Measurements from ENCODE around the gene OR6C6.
"Not testable (repeated sequence)": the region's sequence is repeated elsewhere in the genome, so short reads cannot be mapped to it uniquely, and the experiment has no call there.

Gene OR6C6

DNA sequence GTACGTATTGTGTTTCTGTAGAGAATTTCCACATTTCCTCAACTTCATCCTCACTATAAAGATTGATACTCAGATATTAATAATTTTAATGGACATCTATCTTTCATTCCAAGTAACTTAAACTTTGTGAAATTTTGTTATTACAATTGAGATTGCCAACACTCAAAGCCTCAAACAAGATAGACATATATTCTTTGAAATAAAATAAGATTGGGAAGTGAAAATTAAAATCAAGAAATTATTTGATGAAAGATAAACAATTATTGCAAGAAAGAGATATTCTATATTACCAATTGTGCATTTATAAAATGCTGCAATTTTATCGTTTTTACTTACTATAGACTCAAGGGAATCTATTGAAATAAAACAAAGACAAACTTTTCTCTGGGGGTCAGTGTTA lies at the start of gene OR6C6:
TSS of gene OR6C6 (minus strand) at position 101 of the 400 bp plus-strand sequence. CDS start 1,337 bp downstream, outside the sequence.
- DNase-seq (ENCODE audit: low spot score), result no peak

GRCh38 chr12:55336002-55336401 lies 39.6 kb upstream of the OR6C6 start:
- no peak for DNase-seq (ENCODE audit: low spot score)

- DNase-seq (ENCODE audit: low spot score), result no peak
Measured at GRCh38 chr12:55330446-55330845, 34.1 kb upstream of the OR6C6 start, which contains the start of gene OR6C3. TSS of gene OR6C3 (plus strand) at chr12:55330746. CDS start at chr12:55331701, 955 bp downstream.

DNA sequence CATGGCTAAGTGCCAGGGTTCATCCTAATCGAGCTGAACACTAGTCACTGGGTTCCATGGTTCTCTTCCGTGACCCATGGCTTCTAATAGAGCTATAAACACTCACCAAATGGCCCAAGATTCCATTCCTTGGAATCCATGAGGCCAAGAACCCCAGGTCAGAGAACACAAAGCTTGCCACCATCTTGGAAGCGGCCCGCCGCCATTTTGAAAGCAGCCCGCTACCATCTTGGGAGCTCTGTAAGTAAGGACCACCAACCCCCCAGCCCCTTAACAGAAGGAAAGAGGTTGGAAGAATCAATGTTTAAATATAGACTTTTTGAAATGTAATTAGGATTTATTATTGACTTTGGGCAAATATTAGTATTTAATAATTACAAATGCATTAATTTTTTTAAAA lies 29.4 kb upstream of the OR6C6 start:
- DNase-seq (ENCODE audit: low spot score), result not testable (repeated sequence)

GRCh38 chr12:55320201-55320600 lies 23.8 kb upstream of the OR6C6 start:
- DNase-seq (ENCODE audit: low spot score), result no peak

GRCh38 chr12:55314043-55314442 lies 17.7 kb upstream of the OR6C6 start, which contains the start of gene OR6C1:
TSS of gene OR6C1 (plus strand) at chr12:55314343. CDS start at chr12:55320600, 6,257 bp downstream.
- DNase-seq (ENCODE audit: low spot score), result no peak

DNA sequence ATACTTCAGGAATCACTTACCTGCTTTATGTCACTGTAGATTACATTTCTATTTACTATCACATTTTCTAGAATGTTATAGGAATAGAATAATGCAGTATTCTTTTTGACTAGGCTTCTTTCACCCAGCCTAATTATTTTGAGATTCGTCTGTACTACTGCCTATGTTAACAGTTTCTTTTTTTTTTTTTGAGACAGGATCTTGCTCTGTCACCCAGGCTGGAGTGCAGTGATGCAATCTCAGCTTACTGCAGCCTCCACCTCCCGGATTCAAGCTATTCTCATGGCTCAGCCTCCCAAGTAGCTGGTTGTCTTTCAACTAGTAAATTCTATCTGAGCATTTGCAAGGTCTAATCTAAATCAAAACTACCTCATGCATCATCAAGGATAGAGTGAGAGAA lies 6.4 kb downstream of the OR6C6 start:
- no peak for DNase-seq (ENCODE audit: low spot score)

- no peak for DNase-seq (ENCODE audit: low spot score)
Measured at GRCh38 chr12:55280991-55281390, 15.4 kb downstream of the OR6C6 start.

GRCh38 chr12:55258303-55258702 lies 38.1 kb downstream of the OR6C6 start:
- DNase-seq (ENCODE audit: low spot score), result no peak

- no peak for DNase-seq (ENCODE audit: low spot score)
Measured at GRCh38 chr12:55256831-55257230, 39.5 kb downstream of the OR6C6 start.

GRCh38 chr12:55253281-55253680 lies 43.1 kb downstream of the OR6C6 start:
- no peak for DNase-seq (ENCODE audit: low spot score)

GRCh38 chr12:55250944-55251343 lies 45.4 kb downstream of the OR6C6 start:
- DNase-seq (ENCODE audit: low spot score), result no peak

GRCh38 chr12:55246159-55246558 lies 50.2 kb downstream of the OR6C6 start:
- no peak for DNase-seq (ENCODE audit: low spot score)

DNA sequence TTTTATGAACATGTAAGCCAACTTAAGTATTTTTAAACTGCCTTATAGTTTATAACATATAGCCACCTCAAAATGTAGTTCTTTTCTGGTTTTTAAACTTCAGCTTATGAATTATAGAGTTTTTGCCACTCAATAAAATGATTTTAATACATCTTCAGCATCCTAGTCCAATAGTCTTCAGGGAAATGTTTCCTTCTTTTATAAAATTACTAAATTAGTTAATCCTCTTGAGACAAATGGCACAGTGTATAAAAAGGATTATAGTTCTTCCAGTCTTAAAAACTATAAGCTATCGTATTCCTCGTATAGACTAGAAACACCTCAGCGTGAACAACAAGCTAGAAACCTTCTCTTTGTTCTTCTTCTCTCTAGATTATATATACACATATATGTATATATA lies 52.1 kb downstream of the OR6C6 start, which contains the start of gene OR6C74:
TSS of gene OR6C74 (plus strand) at position 301 of the 400 bp plus-strand sequence. CDS start 2,679 bp downstream, outside the sequence.
- no peak for DNase-seq (ENCODE audit: low spot score)
